ENCODE measurements around the gene ZDHHC14.

DNA sequence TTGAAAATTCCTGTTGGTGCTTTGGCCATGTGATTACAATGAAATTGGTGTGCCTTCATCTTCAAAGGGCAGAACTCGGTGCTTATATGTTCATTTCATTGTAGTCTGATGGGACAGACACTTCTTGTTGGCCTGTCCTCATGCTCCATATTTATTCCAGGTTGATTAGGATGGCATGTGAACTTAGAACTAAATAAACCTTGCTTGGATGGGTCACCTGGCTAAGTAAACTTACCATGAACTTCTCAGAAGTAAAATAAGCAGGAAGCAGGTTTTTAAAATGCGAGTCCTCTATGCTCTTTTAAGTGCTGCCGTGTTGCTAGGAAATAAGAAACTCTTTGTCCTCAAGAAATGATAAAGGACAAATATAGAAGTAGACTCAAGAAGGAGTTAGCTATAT is 26.7 kb downstream of the ZDHHC14 start:
- TF ChIP-seq, protein P1, sequence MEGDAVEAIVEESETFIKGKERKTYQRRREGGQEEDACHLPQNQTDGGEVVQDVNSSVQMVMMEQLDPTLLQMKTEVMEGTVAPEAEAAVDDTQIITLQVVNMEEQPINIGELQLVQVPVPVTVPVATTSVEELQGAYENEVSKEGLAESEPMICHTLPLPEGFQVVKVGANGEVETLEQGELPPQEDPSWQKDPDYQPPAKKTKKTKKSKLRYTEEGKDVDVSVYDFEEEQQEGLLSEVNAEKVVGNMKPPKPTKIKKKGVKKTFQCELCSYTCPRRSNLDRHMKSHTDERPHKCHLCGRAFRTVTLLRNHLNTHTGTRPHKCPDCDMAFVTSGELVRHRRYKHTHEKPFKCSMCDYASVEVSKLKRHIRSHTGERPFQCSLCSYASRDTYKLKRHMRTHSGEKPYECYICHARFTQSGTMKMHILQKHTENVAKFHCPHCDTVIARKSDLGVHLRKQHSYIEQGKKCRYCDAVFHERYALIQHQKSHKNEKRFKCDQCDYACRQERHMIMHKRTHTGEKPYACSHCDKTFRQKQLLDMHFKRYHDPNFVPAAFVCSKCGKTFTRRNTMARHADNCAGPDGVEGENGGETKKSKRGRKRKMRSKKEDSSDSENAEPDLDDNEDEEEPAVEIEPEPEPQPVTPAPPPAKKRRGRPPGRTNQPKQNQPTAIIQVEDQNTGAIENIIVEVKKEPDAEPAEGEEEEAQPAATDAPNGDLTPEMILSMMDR (IDR thresholded peaks at IDR 0.05): no peak
- TF ChIP-seq POLR2A (IDR thresholded peaks at IDR 0.05): no peak

Measured in Peyer's patch (tissue), 4 donors.